Endothelial cell (in vitro differentiated cells): ENCODE measurements around the gene CDH22. TPM values are rescaled to one million over a fixed set of nuclear protein-coding genes. Genes with fewer than 3 reads are reported as not detected.

Source experiments
- DNase-seq: peaks from one replicate; pipeline ENCODE4 v3.0.0; 2021; ENCODE audit warnings: low spot score
- H3K27ac Mint-ChIP-seq: one replicate; pipeline ENCODE4 v1.8.0; 2021; ENCODE audit warnings: mixed read lengths, inconsistent platforms; ENCODE audit not compliant: unreplicated experiment
- H3K27me3 Mint-ChIP-seq: one replicate; pipeline ENCODE4 v1.8.0; 2021; ENCODE audit warnings: mild to moderate bottlenecking, moderate library complexity, mixed read lengths, inconsistent platforms; ENCODE audit not compliant: unreplicated experiment
- H3K36me3 Mint-ChIP-seq: one replicate; pipeline ENCODE4 v1.8.0; 2021; ENCODE audit warnings: mild to moderate bottlenecking, low read depth, mixed read lengths, inconsistent platforms; ENCODE audit not compliant: unreplicated experiment
- H3K4me1 Mint-ChIP-seq: one replicate; pipeline ENCODE4 v1.8.0; 2021; ENCODE audit warnings: mild to moderate bottlenecking, mixed read lengths, inconsistent platforms; ENCODE audit not compliant: unreplicated experiment
- H3K4me3 Mint-ChIP-seq: one replicate; pipeline ENCODE4 v1.8.0; 2021; ENCODE audit warnings: mild to moderate bottlenecking, mixed read lengths, inconsistent platforms; ENCODE audit not compliant: unreplicated experiment
- H3K9me3 Mint-ChIP-seq: one replicate; pipeline ENCODE4 v1.8.0; 2021; ENCODE audit warnings: mixed read lengths, inconsistent platforms; ENCODE audit not compliant: unreplicated experiment
- total RNA-seq: library from RNA; stranded (reverse); fragmentation: NEBNext Ultra II Directional; extraction: Animal tissue kit (Norgen Biotek cat#: 25700); gene quantifications from one replicate; pipeline ENCODE4 v1.2.1, GENCODE V29; 2021; ENCODE audit not compliant: unreplicated experiment
- TF ChIP-seq, protein P1 (sequence below): fragments of 200-600 bp; sonication (generic); IDR thresholded peaks from one replicate; pipeline ENCODE4 v1.5.0; 2021; ENCODE audit warnings: antibody characterized with exemption; ENCODE audit not compliant: unreplicated experiment

Gene CDH22
- total RNA-seq, 1 donor from 2014 or later, result 1.3 TPM

DNA sequence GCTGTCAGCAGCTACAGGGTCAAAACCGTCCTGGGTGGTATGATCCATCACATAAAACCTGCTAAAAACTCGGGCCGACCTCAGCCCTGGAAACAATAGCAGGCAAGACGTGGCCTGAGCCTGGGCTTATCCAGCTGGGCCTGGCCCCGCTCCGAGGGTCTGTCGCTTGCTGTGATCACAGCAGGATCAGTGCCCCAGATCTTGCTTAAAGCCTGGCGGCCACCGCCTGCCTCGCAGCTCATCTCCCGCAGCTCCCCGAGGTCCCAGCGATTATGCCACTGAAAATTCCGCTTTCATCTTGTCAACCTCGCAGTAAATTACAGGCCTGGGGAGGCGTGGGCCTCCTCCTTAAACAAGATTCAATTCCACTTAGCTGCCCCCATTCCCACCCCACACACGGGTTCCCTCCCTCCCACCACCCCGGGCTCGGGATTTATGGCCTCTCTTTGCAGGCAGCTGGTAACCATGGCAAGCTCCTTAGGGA is 40.1 kb downstream of the CDH22 start:
- Mint-ChIP-seq H3K27ac (no peak overlapping the region), H3K27me3 (peaks cover 5% of the 10 kb centered on the region), H3K4me3 (no peak overlapping the region), H3K36me3 (peaks cover 3% of the 10 kb centered on the region), H3K4me1 (no peaks in the 10 kb centered on the region), H3K9me3 (no peaks in the 10 kb centered on the region)
- TF ChIP-seq, protein P1, sequence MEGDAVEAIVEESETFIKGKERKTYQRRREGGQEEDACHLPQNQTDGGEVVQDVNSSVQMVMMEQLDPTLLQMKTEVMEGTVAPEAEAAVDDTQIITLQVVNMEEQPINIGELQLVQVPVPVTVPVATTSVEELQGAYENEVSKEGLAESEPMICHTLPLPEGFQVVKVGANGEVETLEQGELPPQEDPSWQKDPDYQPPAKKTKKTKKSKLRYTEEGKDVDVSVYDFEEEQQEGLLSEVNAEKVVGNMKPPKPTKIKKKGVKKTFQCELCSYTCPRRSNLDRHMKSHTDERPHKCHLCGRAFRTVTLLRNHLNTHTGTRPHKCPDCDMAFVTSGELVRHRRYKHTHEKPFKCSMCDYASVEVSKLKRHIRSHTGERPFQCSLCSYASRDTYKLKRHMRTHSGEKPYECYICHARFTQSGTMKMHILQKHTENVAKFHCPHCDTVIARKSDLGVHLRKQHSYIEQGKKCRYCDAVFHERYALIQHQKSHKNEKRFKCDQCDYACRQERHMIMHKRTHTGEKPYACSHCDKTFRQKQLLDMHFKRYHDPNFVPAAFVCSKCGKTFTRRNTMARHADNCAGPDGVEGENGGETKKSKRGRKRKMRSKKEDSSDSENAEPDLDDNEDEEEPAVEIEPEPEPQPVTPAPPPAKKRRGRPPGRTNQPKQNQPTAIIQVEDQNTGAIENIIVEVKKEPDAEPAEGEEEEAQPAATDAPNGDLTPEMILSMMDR, result no peak
- no peak for DNase-seq

DNA sequence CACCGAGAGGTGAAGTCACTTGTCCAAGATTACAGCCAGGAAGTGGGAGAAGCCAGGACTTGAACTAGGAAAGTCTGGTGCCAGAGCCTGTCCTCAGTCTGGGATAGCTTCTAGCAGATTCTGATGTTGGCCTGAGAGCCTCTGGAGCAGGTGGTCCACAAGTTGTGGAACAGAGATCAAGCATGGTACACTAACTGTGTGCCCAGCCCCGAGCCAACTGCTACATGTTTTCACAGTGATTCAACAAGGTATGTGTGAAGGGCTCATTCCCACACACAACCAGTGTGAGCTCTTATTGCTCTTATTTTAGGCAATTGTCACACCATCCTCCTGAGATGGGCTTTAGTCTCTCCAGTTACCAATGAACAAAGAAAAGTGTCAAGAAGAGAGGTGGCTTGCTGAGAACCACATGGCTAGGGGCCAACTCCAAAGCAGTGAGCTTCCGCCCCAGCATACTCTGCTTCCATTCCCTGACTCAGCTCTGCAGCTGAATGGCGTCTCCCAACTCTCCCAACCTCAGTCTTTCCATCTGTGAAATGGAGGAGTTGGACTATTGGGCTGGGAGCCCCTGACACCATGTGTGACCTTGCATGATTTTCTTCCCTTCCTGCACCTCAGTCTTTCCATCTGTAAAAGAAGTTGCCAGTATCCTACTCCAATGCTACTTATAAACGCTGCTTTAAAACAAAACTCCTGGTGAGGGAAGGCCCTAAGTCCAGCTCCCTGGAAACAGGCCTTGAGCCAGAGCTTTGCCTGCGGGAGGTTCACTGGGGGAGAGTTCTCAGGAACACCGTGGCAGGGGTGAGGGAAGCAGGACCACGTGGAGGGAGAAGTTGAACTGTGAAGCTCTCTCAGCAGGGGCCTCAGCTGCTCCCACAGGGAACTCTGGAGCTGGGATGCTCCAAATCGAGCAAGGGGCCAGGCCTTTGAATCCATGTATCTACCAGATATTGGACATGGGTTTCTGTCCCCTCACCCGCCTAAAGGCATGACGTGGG is 40.9 kb downstream of the CDH22 start:
- TF ChIP-seq, protein P1, result no peak

DNA sequence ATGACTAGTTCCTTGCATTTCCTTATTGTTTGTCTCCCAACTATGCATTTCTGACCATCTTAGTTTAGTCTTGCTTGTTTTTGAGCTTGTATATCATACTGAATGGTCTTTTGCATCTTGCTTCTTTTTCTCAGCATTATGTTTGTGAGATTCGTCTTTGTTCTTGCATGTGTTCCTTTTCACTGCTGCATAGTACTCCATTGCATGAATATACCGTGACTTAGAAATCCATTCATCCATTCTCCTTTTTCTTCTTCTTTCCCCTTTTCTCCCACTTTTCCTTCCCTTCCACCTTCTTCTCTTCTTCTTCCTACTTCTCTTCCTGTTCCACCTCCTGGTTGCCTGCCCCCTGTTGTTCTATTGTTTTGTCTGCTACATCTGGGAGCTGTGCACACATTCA is 42.8 kb downstream of the CDH22 start:
- TF ChIP-seq, protein P1, result no peak
- Mint-ChIP-seq H3K27ac (no peak overlapping the region), H3K4me3 (no peak overlapping the region), H3K9me3 (no peaks in the 10 kb centered on the region), H3K36me3 (no peaks in the 10 kb centered on the region), H3K4me1 (no peaks in the 10 kb centered on the region), H3K27me3 (peaks cover 7% of the 10 kb centered on the region)
- DNase-seq, result no peak

More for the DNA sequence above, 40.9 kb downstream of the CDH22 start:
- Mint-ChIP-seq H3K4me1 (no peaks in the 10 kb centered on the region), H3K36me3 (peaks cover 3% of the 10 kb centered on the region), H3K4me3 (no peak overlapping the region), H3K27me3 (peaks cover 7% of the 10 kb centered on the region), H3K9me3 (no peaks in the 10 kb centered on the region), H3K27ac (no peak overlapping the region)
- DNase-seq, result no peak

DNA sequence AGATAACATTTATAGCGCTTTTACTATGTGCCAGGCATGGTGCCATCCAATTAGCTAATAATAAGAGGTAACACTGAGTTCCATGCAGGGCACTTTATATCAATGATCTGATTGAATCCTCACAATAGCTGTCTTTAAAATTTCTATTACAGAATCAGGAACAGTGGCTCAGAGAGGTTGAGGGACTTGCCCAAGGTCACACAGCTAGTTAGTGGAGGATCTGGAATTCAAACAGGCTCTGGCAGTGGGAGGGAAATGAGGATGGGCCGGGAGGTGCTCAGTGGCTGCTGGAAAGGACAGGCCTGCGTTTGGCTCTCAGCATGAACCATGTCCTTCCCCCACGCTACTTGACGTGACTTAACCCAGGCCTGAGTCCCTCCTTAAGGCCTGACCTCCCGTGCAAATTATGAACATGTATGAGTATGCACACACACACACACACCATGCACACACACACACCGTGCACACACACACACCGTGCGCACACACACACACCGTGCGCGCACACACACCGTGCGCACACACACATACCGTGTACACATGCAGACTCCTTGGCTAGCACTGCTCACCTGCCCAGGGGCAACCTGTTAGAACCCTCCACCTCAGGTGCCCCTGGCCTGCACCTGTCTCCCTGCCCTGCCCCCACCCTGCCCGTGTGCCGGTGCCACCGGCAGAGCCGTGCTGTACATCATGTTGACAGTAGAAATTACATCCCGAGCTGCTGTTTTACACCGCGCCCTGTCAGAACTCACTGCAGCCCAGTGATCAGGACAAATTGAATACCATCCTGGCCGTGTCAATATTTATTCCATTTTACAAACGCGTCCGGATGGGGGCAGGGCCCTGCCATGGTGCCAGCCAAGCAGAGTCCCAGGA is 43.7 kb downstream of the CDH22 start:
- Mint-ChIP-seq H3K27me3 (peaks cover 7% of the 10 kb centered on the region), H3K27ac (no peak overlapping the region), H3K9me3 (no peaks in the 10 kb centered on the region), H3K36me3 (no peaks in the 10 kb centered on the region), H3K4me3 (no peak overlapping the region), H3K4me1 (no peaks in the 10 kb centered on the region)
- TF ChIP-seq, protein P1, result no peak
- no peak for DNase-seq
